Fibroblast of mammary gland (primary cell): ENCODE data around the gene PRLHR.
A peak's percentile ranks its signal among the peaks of the same experiment; 100 is the strongest.

Experiments used
- DNase-seq: peaks from one replicate; pipeline ENCODE4 v3.0.0-alpha.2; 2010; ENCODE audit warnings: low read depth
- H3K4me3 ChIP-seq: 2 replicates; pipeline ENCODE4 v1.5.1; 2011; ENCODE audit warnings: low read depth, mild to moderate bottlenecking, low read length, moderate library complexity; ENCODE audit not compliant: control insufficient read depth
- TF ChIP-seq, protein P1 (sequence below): conservative IDR thresholded peaks from 2 replicates; pipeline ENCODE4 v1.5.1; 2011; ENCODE audit warnings: low read depth, low read length, inconsistent platforms; ENCODE audit not compliant: control insufficient read depth, insufficient read depth

PRLHR gene

DNA sequence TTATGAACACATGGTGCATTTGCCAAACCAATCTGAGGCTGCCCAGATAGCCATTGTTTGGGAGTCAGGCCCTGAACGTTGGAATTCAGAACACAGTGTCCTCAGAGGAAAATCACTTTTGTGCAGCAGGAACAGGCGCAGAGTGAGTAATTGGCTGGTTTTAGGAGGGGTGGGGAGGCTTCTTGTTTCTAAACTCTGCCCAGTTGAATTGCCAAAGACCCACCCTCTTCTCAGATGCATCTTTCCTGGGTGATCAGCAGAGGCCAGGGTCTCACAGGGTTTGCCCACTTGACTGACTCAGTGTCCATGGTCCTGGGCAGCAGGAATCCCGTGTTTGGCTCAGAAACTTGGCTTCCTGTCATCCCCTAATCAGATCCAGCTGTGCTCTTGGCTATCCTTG is 24.3 kb downstream of the PRLHR start:
- H3K4me3 ChIP-seq: no peak overlapping the region
- DNase-seq: peak; percentile 86
- TF ChIP-seq, protein P1, sequence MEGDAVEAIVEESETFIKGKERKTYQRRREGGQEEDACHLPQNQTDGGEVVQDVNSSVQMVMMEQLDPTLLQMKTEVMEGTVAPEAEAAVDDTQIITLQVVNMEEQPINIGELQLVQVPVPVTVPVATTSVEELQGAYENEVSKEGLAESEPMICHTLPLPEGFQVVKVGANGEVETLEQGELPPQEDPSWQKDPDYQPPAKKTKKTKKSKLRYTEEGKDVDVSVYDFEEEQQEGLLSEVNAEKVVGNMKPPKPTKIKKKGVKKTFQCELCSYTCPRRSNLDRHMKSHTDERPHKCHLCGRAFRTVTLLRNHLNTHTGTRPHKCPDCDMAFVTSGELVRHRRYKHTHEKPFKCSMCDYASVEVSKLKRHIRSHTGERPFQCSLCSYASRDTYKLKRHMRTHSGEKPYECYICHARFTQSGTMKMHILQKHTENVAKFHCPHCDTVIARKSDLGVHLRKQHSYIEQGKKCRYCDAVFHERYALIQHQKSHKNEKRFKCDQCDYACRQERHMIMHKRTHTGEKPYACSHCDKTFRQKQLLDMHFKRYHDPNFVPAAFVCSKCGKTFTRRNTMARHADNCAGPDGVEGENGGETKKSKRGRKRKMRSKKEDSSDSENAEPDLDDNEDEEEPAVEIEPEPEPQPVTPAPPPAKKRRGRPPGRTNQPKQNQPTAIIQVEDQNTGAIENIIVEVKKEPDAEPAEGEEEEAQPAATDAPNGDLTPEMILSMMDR: no peak

DNA sequence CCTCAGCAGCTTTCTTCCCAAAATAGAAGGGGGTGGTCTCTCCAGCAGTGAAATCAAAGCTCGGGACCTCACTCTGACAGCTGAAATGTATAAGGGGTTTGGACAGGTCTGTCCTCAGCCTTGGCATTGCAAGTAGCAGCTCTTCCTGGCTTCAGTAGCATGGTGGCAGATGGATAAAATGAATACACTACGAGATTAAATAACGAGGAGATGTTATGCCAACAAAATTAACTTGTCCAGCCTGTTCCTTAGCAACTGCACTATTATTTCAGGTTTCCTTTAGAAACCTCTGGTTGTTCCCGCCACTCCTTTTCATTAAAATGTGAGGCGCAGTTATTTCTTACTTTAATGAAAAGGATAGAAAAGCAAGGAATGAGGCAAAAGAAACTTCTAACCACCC is 24.9 kb downstream of the PRLHR start:
- TF ChIP-seq, protein P1: no peak
- DNase-seq: no peak
- H3K4me3 ChIP-seq: no peak overlapping the region

DNA sequence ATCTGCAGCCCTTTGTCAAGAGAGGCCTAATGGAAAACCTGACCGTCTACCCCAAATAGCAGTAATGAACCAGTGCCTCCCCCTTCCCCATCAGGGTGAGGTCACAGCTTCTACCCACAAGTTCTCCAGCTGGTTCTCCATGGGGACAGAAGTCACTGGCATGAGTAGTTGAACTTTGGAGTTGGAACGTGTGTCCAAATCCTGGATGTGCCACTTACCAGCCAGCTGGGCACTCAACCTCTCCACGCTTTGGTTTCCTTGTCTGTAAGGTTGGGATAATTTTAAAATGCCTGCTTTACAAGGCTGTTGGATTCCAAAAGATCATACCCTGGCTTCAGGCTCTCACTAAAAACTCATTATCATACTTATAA is 25.6 kb downstream of the PRLHR start:
- H3K4me3 ChIP-seq: no peak overlapping the region
- TF ChIP-seq, protein P1: no peak
- DNase-seq: no peak

DNA sequence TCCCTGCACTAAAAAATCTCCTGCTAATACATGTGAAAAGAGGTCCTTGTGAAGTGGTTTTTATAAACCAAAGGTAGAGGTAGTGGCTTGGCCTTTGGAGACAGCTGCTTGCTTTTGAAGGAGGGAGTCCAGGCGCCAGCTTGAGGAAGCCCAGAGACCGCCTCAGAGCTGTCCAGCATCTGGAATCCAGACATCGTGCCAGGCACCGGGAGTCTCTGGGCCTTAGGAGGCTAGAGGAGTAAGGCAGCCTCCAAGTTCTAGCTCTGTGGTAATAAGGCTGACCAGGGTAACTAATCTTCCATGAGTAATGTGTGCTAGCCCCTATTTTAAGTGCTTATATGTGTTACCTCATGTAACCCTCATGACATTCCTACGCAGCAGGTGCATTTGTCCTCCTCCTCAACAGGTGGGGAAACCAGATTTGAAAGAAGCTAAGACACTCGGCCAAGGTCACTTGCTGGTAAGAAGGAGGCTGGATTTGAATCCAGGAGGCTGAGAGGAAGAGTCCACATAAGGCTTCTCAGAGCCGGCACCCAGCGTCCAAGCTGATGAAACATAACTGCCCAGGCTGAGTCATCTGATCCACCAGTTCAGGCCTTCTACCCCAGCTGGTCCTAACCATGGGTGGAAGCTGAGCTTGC is 26.1 kb downstream of the PRLHR start:
- peak; percentile 85 for DNase-seq
- TF ChIP-seq, protein P1: no peak

DNA sequence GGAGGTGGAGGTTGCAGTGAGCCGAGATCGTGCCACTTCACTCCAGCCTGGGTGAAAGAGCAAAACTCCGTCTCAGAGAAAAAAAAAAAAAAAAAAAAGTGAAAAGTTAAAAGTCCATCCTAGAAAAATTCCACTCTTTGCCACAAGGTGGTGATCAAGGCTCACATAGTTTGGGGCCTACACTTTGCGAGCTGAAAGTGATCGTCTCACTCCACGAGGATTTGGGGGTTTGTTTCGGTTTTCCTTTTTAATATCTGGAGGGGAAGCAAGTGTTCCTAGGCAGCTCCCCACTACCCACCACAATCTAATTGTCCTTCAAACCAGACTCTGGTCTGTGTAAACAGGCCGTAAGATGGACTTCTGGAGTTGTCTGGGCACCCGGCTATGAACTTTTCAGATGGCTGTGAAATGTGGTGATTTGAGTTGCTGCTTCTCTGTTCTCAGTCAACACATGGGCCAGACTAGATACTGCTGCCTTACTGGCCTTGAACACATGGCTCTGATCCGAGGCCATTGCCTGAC is 27.1 kb downstream of the PRLHR start:
- DNase-seq: peak; percentile 75
- no peak overlapping the region for H3K4me3 ChIP-seq
- TF ChIP-seq, protein P1: peak; percentile 78

More for the DNA sequence above, 26.1 kb downstream of the PRLHR start:
- H3K4me3 ChIP-seq: no peak overlapping the region

DNA sequence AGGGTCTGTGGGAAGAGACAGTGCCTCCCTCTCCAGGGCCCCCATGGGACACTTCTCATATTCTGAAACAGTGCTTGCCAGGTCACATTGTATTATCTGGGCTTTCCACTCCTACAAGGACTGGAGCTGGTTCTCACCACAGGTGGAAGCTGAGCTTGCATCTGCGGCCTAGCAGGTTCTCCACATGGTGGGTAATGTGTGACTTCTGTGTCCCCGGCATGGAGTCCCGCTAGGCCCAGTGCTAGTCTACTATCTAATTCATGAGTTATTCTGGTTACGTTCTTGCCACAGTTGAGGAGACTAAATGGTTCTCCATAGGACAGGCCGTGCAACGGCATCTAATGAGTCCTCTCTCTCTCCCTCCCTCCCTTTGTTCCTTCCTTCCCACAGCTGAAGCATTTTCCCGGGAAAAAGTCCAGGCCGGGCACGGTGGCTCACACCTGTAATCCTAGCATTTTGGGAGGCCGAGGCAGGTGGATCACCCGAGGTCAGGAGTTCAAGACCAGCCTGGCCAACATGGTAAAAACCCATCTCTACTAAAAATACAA is 27.7 kb downstream of the PRLHR start:
- no peak overlapping the region for H3K4me3 ChIP-seq
- no peak for DNase-seq
- TF ChIP-seq, protein P1: no peak
